ENCODE data around the gene S100A14.
"Not testable (repeated sequence)": the region's sequence is repeated elsewhere in the genome, so short reads cannot be mapped to it uniquely, and the experiment has no call there.

S100A14 gene

DNA sequence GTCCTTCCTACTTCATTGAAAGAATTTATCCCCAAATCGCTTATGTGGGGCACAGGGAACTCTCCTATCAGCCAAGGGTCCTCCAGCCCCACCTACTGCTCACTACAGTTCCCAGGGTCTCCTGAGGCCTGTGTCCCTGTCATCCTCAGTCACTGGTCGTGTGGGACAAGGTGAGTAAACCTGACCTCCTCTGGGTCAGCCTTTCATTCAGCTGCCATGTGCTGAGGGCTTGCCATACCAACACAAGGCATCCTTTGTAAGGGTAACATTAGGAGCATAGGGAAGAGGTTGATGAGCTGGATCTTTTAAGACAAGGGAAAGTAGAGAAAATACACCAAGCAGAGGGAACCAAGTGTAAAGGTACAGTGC is 31.2 kb upstream of the S100A14 start:
- Mint-ChIP-seq H3K27ac (no peak overlapping the region), H3K27me3 (ENCODE audit: low read depth) (no peaks in the 10 kb centered on the region), H3K4me3 (no peak overlapping the region), H3K9me3 (no peaks in the 10 kb centered on the region), H3K36me3 (ENCODE audit: low read depth) (peaks cover 49% of the 10 kb centered on the region), H3K4me1 (ENCODE audit: low read depth) (peaks cover 39% of the 10 kb centered on the region)

- Mint-ChIP-seq H3K36me3 (ENCODE audit: low read depth) (peaks cover 54% of the 10 kb centered on the region), H3K4me1 (ENCODE audit: low read depth) (peaks cover 39% of the 10 kb centered on the region), H3K9me3 (no peaks in the 10 kb centered on the region), H3K27ac (peak overlapping the region; percentile 29), H3K4me3 (no peak overlapping the region), H3K27me3 (ENCODE audit: low read depth) (no peaks in the 10 kb centered on the region)
Observed at GRCh38 chr1:153646672-153647345, 30.7 kb upstream of the S100A14 start.

GRCh38 chr1:153643816-153644215 is 27.7 kb upstream of the S100A14 start:
- H3K4me3 Mint-ChIP-seq: no peak overlapping the region
- no peaks in the 10 kb centered on the region for H3K27me3 Mint-ChIP-seq (ENCODE audit: low read depth)
- no peaks in the 10 kb centered on the region for H3K9me3 Mint-ChIP-seq
- peaks cover 68% of the 10 kb centered on the region for H3K36me3 Mint-ChIP-seq (ENCODE audit: low read depth)
- H3K4me1 Mint-ChIP-seq (ENCODE audit: low read depth): peaks cover 33% of the 10 kb centered on the region
- H3K27ac Mint-ChIP-seq: no peak overlapping the region

- Mint-ChIP-seq H3K4me3 (no peak overlapping the region), H3K27ac (no peak overlapping the region), H3K36me3 (ENCODE audit: low read depth) (peaks cover 68% of the 10 kb centered on the region), H3K27me3 (ENCODE audit: low read depth) (no peaks in the 10 kb centered on the region), H3K9me3 (no peaks in the 10 kb centered on the region), H3K4me1 (ENCODE audit: low read depth) (peaks cover 33% of the 10 kb centered on the region)
Observed at GRCh38 chr1:153643100-153643499, 27.0 kb upstream of the S100A14 start.

DNA sequence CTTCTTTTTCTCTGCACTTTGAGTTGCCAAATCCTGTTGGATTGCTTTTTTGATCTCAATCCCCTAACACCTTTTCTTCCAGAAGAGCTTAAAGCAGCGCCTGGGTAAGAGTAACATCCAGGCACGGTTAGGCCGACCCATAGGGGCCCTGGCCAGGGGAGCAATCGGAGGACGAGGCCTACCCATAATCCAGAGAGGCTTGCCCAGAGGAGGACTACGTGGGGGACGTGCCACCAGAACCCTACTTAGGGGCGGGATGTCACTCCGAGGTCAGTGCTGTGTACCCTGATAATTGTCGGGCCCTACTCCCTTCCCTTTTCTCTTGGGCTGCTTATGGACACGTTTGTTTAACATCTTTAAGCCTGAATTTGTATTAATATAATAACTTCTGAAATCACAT is 26.0 kb upstream of the S100A14 start:
- H3K9me3 Mint-ChIP-seq: no peaks in the 10 kb centered on the region
- H3K27me3 Mint-ChIP-seq (ENCODE audit: low read depth): no peaks in the 10 kb centered on the region
- H3K36me3 Mint-ChIP-seq (ENCODE audit: low read depth): peaks cover 70% of the 10 kb centered on the region
- no peak overlapping the region for H3K27ac Mint-ChIP-seq
- no peak overlapping the region for H3K4me3 Mint-ChIP-seq
- peaks cover 34% of the 10 kb centered on the region for H3K4me1 Mint-ChIP-seq (ENCODE audit: low read depth)

DNA sequence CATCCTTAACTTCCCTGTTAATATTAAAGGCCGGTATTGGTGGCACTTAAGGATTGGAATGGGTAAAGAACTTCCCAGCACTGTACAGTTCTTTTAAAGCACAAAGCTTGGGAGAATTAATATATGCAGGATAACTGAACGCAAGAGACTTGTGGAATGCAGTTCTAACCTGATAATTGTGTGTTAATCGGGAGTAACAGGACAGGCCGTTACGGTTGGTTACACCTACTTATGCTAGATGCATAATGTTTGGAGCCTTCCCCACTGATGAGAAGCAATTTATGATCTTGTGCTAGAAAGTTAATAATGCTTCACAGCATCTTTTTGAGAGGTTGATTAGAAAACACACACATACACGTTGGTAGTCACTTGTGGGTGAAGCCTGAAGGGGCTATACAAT is 24.7 kb upstream of the S100A14 start:
- H3K4me3 Mint-ChIP-seq: no peak overlapping the region
- H3K27ac Mint-ChIP-seq: no peak overlapping the region
- H3K9me3 Mint-ChIP-seq: no peaks in the 10 kb centered on the region
- H3K36me3 Mint-ChIP-seq (ENCODE audit: low read depth): peaks cover 64% of the 10 kb centered on the region
- no peaks in the 10 kb centered on the region for H3K27me3 Mint-ChIP-seq (ENCODE audit: low read depth)
- peaks cover 35% of the 10 kb centered on the region for H3K4me1 Mint-ChIP-seq (ENCODE audit: low read depth)

- Mint-ChIP-seq H3K4me1 (ENCODE audit: low read depth) (peaks cover 29% of the 10 kb centered on the region), H3K36me3 (ENCODE audit: low read depth) (peaks cover 58% of the 10 kb centered on the region)
- not testable (repeated sequence) for H3K27me3 Mint-ChIP-seq (ENCODE audit: low read depth); H3K27ac Mint-ChIP-seq; H3K4me3 Mint-ChIP-seq; H3K9me3 Mint-ChIP-seq
Observed at GRCh38 chr1:153640213-153640612, 24.1 kb upstream of the S100A14 start.

DNA sequence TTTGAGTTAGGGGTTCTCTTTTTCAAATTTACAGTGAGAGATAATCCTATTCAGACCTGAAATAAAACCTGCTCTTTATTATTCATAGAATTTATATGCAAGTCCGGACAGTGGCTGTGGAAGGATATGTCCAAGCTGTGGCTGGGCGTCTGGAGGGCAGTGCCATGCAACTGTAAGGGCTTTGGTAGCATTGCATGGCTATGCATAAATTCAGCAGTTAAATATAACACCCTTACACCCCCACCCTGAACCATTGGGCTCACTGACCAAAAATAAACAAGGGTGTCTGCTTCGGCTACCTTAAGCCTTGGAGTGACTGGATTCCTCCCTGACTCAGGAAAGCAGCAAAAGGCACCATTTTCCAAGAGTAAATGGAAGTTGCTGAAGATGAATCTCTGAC is 23.2 kb upstream of the S100A14 start:
- Mint-ChIP-seq H3K9me3 (no peaks in the 10 kb centered on the region), H3K27ac (no peak overlapping the region), H3K4me3 (no peak overlapping the region), H3K36me3 (ENCODE audit: low read depth) (peaks cover 53% of the 10 kb centered on the region), H3K4me1 (ENCODE audit: low read depth) (peaks cover 26% of the 10 kb centered on the region), H3K27me3 (ENCODE audit: low read depth) (no peaks in the 10 kb centered on the region)

DNA sequence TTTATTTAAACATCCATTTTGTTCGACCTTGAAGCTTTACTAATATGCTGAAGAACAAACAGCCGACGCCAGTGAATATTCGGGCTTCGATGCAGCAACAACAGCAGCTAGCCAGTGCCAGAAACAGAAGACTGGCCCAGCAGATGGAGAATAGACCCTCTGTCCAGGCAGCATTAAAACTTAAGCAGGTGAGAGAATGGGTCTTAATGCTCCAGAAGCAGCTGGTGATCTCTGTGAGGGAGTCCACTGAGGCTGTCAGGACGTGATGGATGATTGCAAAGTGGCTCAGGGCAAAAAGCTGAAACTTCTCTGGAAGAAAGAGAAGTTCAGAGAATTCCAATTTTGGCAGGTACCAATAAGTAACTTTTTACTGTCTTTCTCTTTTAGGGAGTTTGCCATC is 22.1 kb upstream of the S100A14 start:
- no peaks in the 10 kb centered on the region for H3K27me3 Mint-ChIP-seq (ENCODE audit: low read depth)
- peaks cover 45% of the 10 kb centered on the region for H3K36me3 Mint-ChIP-seq (ENCODE audit: low read depth)
- H3K4me3 Mint-ChIP-seq: no peak overlapping the region
- peaks cover 18% of the 10 kb centered on the region for H3K4me1 Mint-ChIP-seq (ENCODE audit: low read depth)
- H3K9me3 Mint-ChIP-seq: no peaks in the 10 kb centered on the region
- no peak overlapping the region for H3K27ac Mint-ChIP-seq

- peaks cover 27% of the 10 kb centered on the region for H3K36me3 Mint-ChIP-seq (ENCODE audit: low read depth)
- H3K4me3 Mint-ChIP-seq: peak overlapping the region; percentile 67
- H3K9me3 Mint-ChIP-seq: no peaks in the 10 kb centered on the region
- peaks cover 25% of the 10 kb centered on the region for H3K4me1 Mint-ChIP-seq (ENCODE audit: low read depth)
- H3K27me3 Mint-ChIP-seq (ENCODE audit: low read depth): no peaks in the 10 kb centered on the region
- H3K27ac Mint-ChIP-seq: no peak overlapping the region
Observed at GRCh38 chr1:153636312-153636711, 20.2 kb upstream of the S100A14 start.

DNA sequence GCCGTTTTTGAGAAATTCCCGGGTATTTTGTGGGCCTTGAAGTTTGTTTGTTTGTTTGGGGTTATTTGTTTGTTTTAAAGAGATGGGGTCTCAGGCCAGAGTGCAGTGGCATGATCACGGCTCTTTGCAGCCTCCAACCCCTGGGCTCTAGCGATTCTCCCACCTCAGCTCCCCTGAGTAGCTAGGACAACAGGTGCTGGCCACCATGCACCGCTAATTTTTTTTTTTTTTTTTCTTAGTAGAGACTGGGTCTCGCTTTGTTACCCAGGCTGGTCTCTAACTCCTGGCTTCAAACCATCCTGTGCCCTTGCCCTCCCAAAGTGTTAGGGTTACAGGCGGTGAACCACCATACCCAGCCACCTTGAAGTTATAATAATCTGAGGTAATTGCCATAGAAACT is 19.7 kb upstream of the S100A14 start:
- no peaks in the 10 kb centered on the region for H3K27me3 Mint-ChIP-seq (ENCODE audit: low read depth)
- peak overlapping the region; percentile 67 for H3K4me3 Mint-ChIP-seq
- H3K4me1 Mint-ChIP-seq (ENCODE audit: low read depth): peaks cover 23% of the 10 kb centered on the region
- H3K27ac Mint-ChIP-seq: no peak overlapping the region
- peaks cover 23% of the 10 kb centered on the region for H3K36me3 Mint-ChIP-seq (ENCODE audit: low read depth)
- no peaks in the 10 kb centered on the region for H3K9me3 Mint-ChIP-seq

DNA sequence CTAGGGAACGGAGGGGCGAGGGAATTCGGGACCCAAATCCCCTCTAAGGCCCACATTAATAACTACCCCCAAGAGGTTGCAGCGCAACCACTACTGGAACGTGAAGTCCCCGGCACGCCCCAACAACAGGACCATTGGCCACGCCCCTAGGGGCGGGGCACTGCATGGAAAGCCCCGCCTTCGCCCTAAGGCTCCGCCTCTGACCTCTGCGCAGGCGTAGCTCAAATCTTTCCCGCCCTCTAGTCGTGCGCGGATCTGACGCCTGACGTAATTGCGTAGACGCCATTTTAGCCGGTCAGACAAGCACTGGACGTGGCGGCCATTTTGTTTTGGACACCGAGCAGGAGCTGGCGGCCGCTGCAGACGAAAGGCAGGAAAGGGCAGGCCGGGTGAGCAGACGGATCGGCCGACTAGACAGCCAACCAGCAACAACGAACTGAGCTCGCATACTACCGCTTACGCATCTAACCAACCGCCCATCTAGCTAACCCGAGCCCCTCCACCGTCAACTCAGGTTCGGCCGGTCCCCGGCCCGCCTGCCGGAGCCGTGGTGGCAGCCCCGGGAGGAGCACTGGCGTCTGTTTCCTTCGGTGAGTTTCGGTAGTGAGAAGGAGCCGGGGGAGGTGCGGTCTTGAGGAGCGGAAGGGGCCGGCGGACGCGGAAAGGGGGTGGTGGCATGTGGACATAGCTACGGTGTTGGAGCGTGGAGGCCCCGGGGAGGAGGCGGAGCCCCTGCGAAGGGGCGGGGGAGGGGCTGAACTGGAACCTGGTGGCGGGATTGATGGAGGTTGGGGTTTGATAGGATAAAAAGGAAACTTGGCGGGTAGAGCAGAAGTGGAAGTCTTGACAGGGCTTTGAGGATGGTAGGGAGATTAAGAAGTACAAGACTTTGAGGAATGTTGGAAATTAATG is 17.9 kb upstream of the S100A14 start, which contains the start of gene CHTOP:
Gene CHTOP, plus strand, starts transcription at position 313 of the 912 bp plus-strand sequence. CDS start 2,523 bp downstream, outside the sequence.
- H3K36me3 Mint-ChIP-seq (ENCODE audit: low read depth): peaks cover 19% of the 10 kb centered on the region
- H3K9me3 Mint-ChIP-seq: no peaks in the 10 kb centered on the region
- peaks cover 23% of the 10 kb centered on the region for H3K4me1 Mint-ChIP-seq (ENCODE audit: low read depth)
- H3K4me3 Mint-ChIP-seq: peak within 1 kb of the TSS; percentile 94
- no peaks in the 10 kb centered on the region for H3K27me3 Mint-ChIP-seq (ENCODE audit: low read depth)
- peak within 1 kb of the TSS; percentile 100 for H3K27ac Mint-ChIP-seq

GRCh38 chr1:153633161-153633753 is 17.1 kb upstream of the S100A14 start:
- peak overlapping the region; percentile 100 for H3K27ac Mint-ChIP-seq
- H3K27me3 Mint-ChIP-seq (ENCODE audit: low read depth): no peaks in the 10 kb centered on the region
- peaks cover 18% of the 10 kb centered on the region for H3K36me3 Mint-ChIP-seq (ENCODE audit: low read depth)
- peaks cover 23% of the 10 kb centered on the region for H3K4me1 Mint-ChIP-seq (ENCODE audit: low read depth)
- no peaks in the 10 kb centered on the region for H3K9me3 Mint-ChIP-seq
- peak overlapping the region; percentile 94 for H3K4me3 Mint-ChIP-seq

DNA sequence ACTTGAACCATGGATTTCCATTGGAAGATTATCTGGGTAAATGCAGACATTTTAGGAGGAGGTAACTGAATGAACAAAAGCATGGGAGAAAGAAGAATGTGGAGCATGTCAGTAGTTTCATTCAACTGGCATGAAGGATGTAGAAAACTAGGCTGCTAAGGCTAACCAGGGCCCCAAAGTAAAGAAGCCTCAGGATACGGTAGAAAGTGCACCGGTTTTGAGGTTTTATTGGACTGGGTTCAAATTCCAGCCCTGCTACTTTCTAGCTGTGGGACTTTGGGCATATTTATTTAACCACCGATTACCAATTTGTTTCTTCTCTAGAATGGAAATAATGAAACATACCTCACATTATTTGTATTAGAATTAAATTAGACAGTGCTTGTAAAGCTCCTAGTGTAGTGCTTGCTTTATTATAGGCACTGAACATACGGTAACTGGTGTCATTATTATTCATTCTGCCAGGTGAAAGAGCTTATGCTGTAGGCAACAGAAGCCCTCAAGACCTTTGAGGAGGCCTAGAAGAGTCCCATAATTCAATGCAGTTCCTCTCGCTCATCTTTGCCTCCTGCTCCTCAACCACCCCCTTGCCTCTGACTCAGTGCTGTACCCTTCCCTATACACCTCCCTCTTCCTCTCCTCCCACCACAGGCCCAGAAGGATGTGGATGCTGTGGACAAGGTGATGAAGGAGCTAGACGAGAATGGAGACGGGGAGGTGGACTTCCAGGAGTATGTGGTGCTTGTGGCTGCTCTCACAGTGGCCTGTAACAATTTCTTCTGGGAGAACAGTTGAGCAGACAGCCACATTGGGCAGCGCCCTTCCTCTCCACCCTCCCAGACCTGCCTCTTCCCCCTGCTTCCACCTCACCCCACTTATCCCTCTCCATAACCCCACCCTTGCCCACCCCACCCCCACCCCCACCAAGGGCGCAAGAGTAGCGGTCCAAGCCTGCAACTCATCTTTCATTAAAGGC is 15.2 kb upstream of the S100A14 start:
- H3K27me3 Mint-ChIP-seq (ENCODE audit: low read depth): no peaks in the 10 kb centered on the region
- no peaks in the 10 kb centered on the region for H3K9me3 Mint-ChIP-seq
- no peak overlapping the region for H3K27ac Mint-ChIP-seq
- no peak overlapping the region for H3K4me3 Mint-ChIP-seq
- H3K36me3 Mint-ChIP-seq (ENCODE audit: low read depth): peaks cover 6% of the 10 kb centered on the region
- peaks cover 12% of the 10 kb centered on the region for H3K4me1 Mint-ChIP-seq (ENCODE audit: low read depth)
